ENCODE results near the gene CHRM5. TPM values are rescaled to one million over a fixed set of nuclear protein-coding genes. Genes with fewer than 3 reads are reported as not detected.
"Not testable (repeated sequence)": the region's sequence is repeated elsewhere in the genome, so short reads cannot be mapped to it uniquely, and the experiment has no call there.

CHRM5 gene
- total and polyA plus RNA-seq, 3 donors from 2014 or later = 0.81 to 1.3 (median 0.94) TPM

DNA sequence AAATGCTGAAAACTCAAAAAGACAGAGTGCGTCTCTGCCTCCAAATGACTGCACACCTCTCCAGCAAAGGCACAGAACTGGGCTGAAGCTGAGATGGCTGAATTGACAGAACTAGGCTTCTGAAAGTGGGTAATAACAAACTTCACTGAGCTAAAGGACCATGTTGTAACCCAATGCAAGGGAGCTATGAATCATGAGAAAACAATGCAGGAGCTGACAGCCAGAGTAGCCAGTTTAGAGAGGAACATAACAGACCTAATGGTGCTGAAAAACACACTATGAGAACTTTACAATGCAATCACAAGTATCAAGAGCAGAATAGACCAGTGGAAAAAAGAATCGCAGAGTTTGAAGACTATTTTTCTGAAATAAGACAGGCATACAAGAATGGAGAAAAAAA is 80.8 kb downstream of the CHRM5 start:
- TF ChIP-seq CTCF (IDR thresholded peaks at IDR 0.05) (no peak), POLR2A (IDR thresholded peaks at IDR 0.05) (no peak)
- Histone ChIP-seq H3K27me3 (no peaks in the 10 kb centered on the region), H3K4me1 (no peaks in the 10 kb centered on the region), H3K9me3 (no peaks in the 10 kb centered on the region), H3K4me3 (no peak overlapping the region), H3K27ac (no peak overlapping the region), H3K36me3 (ENCODE audit: low read depth, missing control alignments) (no peaks in the 10 kb centered on the region)
- 94% methylated on average over 2 of the region's 2 CpGs for WGBS, 2 donors
- DNase-seq = no peak
- intact Hi-C loops (cut with DNase I; ENCODE audit: low total_unique reads) = no loop called here

- H3K27me3 ChIP-seq; H3K4me1 ChIP-seq; H3K36me3 ChIP-seq (ENCODE audit: low read depth, missing control alignments); DNase-seq; H3K4me3 ChIP-seq; intact Hi-C loops (cut with DNase I; ENCODE audit: low total_unique reads); H3K27ac ChIP-seq; H3K9me3 ChIP-seq: not testable (repeated sequence)
- WGBS, 2 donors = 86 to 95% methylated on average over 1 of the region's 1 CpG
Observed at GRCh38 chr15:34050385-34050784, 82.1 kb downstream of the CHRM5 start.

GRCh38 chr15:34054081-34054707 is 85.9 kb downstream of the CHRM5 start:
- no peaks in the 10 kb centered on the region for H3K36me3 ChIP-seq (ENCODE audit: low read depth, missing control alignments)
- WGBS, 2 donors = 90 to 94% methylated on average over 3 of the region's 3 CpGs
- intact Hi-C loops (cut with DNase I; ENCODE audit: low total_unique reads) = no loop called here
- no peaks in the 10 kb centered on the region for H3K4me1 ChIP-seq
- no peak overlapping the region for H3K27ac ChIP-seq
- H3K27me3 ChIP-seq = no peaks in the 10 kb centered on the region
- no peaks in the 10 kb centered on the region for H3K9me3 ChIP-seq
- no peak for DNase-seq
- TF ChIP-seq POLR2A (IDR thresholded peaks at IDR 0.05) (no peak), CTCF (IDR thresholded peaks at IDR 0.05) (no peak)
- no peak overlapping the region for H3K4me3 ChIP-seq

DNA sequence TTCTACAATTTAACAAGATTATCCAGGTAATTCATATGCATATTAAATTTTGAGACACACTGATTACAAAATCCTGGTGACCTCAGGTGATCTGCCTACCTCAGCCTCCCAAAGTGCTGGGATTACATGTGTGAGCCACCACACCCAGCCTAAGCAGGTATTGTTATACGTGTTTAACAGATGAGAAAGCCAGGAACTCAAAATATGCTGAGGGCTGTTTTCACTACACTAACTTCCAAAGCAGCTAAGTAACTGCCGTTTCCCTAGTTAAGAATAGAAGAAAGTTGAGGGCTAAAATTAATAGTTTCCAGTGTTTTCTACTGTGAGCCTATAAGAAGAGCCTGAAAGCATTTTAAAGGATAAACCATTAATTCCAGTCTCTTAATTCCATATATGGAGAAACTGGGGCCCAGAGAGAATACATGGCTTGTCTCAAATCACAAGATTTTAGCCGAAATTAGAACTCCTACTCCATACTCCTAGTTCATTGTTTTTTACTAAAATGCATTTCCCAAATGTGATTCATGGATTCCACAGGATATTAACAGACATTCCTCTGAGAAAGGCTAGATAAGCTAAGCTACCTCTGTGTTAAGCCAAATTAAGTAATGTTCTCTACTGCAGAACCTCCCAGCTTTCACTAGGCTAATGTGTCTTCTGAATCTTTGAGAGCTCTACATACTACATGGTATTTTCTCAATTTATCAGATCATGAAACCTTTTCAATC is 87.7 kb downstream of the CHRM5 start:
- 61 to 64% methylated on average over 3 of the region's 3 CpGs for WGBS, 2 donors
- Histone ChIP-seq H3K27ac (peak overlapping the region in 1 of 2 donors; percentile 50), H3K9me3 (no peaks in the 10 kb centered on the region), H3K27me3 (no peaks in the 10 kb centered on the region), H3K4me1 (no peaks in the 10 kb centered on the region), H3K36me3 (ENCODE audit: low read depth, missing control alignments) (no peaks in the 10 kb centered on the region), H3K4me3 (no peak overlapping the region)
- intact Hi-C loops (cut with DNase I; ENCODE audit: low total_unique reads) = no loop called here
- DNase-seq = no peak
- TF ChIP-seq POLR2A (IDR thresholded peaks at IDR 0.05) (no peak), CTCF (IDR thresholded peaks at IDR 0.05) (no peak)

DNA sequence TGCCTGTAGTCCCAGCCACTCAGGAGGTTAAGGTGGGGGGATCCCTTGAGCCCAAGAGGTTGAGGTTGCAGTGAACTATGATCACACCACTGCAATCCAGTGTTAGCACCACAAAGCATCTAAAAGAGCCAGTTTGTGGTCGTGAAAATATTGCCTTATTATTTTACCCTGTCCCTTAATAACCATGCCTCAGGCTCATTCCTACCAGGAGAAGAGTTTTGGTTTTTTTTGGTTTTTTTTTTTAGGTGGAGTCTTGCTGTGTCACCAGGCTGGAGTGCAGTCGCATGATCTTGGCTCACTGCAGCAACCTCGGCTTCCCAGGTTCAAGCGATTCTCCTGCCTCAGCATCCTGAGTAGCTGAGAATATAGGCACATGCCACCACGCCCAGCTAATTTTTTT is 88.6 kb downstream of the CHRM5 start:
- Histone ChIP-seq H3K4me1 (no peaks in the 10 kb centered on the region), H3K9me3 (no peaks in the 10 kb centered on the region), H3K27ac (no peak overlapping the region), H3K27me3 (no peaks in the 10 kb centered on the region), H3K4me3 (no peak overlapping the region), H3K36me3 (ENCODE audit: low read depth, missing control alignments) (no peaks in the 10 kb centered on the region)
- no peak for DNase-seq
- 82 to 91% methylated on average over 5 of the region's 5 CpGs for WGBS, 2 donors
- TF ChIP-seq CTCF (IDR thresholded peaks at IDR 0.05) (no peak), POLR2A (IDR thresholded peaks at IDR 0.05) (no peak)
- intact Hi-C loops (cut with DNase I; ENCODE audit: low total_unique reads) = no loop called here
